Measurements from ENCODE around the gene PPP1R1C. TPM values are rescaled to one million over a fixed set of nuclear protein-coding genes. Genes with fewer than 3 reads are reported as not detected.

The PPP1R1C gene
- total RNA-seq, 4 donors from 2014 or later: not detected

- TF ChIP-seq CTCF (IDR thresholded peaks at IDR 0.05 in 4 of 5, conservative IDR thresholded peaks at IDR 0.05 in 1 of 5) (no peak), POLR2A (IDR thresholded peaks at IDR 0.05) (no peak)
- intact Hi-C loops (cut with DNase I; ENCODE audit: low total_unique reads) (no loop called here), in situ Hi-C loops (cut with MboI; ENCODE audit: low sequenced_read_pairs in 4 of 4) (no loop called here)
- no peaks in the 10 kb centered on the region for H3K27me3 ChIP-seq
- H3K9me3 ChIP-seq: no peaks in the 10 kb centered on the region
- H3K27ac ChIP-seq: no peak overlapping the region
- no peak overlapping the region for H3K4me3 ChIP-seq
- no peak for DNase-seq
- no peak for ATAC-seq
- H3K36me3 ChIP-seq: no peaks in the 10 kb centered on the region
- H3K4me1 ChIP-seq: no peaks in the 10 kb centered on the region
Observed at GRCh38 chr2:182142062-182142461, 156.4 kb downstream of the PPP1R1C start.

DNA sequence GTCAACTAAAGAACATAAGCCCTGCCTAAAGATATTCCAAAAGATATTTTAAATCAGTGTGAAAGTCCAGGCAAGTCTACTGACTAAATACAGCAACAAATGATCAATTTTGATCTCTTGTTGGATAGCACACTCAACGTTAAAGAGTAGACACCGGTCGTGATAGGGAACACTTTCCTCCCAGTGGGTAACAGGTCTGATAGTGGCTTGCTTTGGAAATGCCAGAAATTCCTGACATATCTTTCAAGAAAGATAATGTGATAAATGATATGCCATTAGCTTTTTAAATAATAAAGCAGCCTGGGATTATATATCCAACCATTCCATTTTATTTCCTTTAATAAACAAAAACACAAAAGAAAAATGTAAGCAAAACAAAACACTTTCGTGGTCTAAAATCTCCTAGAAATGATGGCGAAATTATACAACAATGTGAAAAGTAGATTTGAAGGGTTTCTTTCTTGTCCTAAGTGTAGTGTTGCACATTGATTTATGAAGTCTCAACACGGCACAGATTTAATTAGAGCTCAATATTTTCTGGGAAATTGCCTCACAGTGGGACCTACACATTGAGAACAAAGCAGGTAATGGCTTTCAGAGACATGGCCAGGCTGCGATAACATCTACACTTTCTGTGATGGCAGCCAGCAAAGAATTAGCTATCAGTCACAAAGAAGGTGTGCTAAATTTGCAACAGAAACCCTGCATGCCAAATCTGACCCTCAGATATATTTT lies 158.6 kb downstream of the PPP1R1C start:
- Histone ChIP-seq H3K9me3 (no peaks in the 10 kb centered on the region), H3K27ac (no peak overlapping the region), H3K27me3 (no peaks in the 10 kb centered on the region), H3K4me1 (no peaks in the 10 kb centered on the region), H3K4me3 (no peak overlapping the region), H3K36me3 (no peaks in the 10 kb centered on the region)
- DNase-seq: no peak
- in situ Hi-C loops (cut with MboI; ENCODE audit: low sequenced_read_pairs in 4 of 4) (no loop called here), intact Hi-C loops (cut with DNase I; ENCODE audit: low total_unique reads) (no loop called here)
- no peak for ATAC-seq
- TF ChIP-seq POLR2A (IDR thresholded peaks at IDR 0.05) (no peak), CTCF (IDR thresholded peaks at IDR 0.05 in 4 of 5, conservative IDR thresholded peaks at IDR 0.05 in 1 of 5) (no peak)

DNA sequence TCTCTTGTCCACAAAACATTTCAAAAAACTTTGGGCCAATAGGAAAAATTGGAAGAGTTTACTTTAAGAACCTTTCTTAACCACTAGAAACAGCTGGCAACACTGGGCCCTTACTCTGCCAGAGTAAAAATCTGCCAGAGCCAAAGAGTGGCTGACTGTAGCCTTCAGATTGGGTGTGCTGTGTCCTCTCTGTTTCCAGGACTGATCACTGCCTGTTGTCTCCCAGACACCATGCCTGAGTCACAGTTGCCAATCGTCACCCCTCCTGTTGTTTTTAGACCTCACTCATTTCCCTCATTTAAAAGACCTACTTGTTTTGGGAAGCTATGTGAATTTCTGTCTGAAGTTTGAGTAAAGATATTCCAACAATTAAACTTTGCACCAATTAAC lies 159.1 kb downstream of the PPP1R1C start:
- no peak overlapping the region for H3K27ac ChIP-seq
- DNase-seq: peak in 1 of 2 donors; percentile 16
- no peak for TF ChIP-seq POLR2A (IDR thresholded peaks at IDR 0.05)
- no peak for TF ChIP-seq CTCF (IDR thresholded peaks at IDR 0.05 in 4 of 5, conservative IDR thresholded peaks at IDR 0.05 in 1 of 5)
- H3K4me1 ChIP-seq: no peaks in the 10 kb centered on the region
- H3K4me3 ChIP-seq: no peak overlapping the region
- H3K36me3 ChIP-seq: no peaks in the 10 kb centered on the region
- in situ Hi-C loops (cut with MboI; ENCODE audit: low sequenced_read_pairs in 4 of 4): no loop called here
- H3K27me3 ChIP-seq: no peaks in the 10 kb centered on the region
- ATAC-seq: no peak
- no peaks in the 10 kb centered on the region for H3K9me3 ChIP-seq
- intact Hi-C loops (cut with DNase I; ENCODE audit: low total_unique reads): no loop called here

- ATAC-seq (no peak), DNase-seq (no peak)
- Histone ChIP-seq H3K36me3 (no peaks in the 10 kb centered on the region), H3K27ac (no peak overlapping the region), H3K9me3 (no peaks in the 10 kb centered on the region), H3K4me3 (no peak overlapping the region), H3K4me1 (no peaks in the 10 kb centered on the region), H3K27me3 (no peaks in the 10 kb centered on the region)
- intact Hi-C loops (cut with DNase I; ENCODE audit: low total_unique reads) (no loop called here), in situ Hi-C loops (cut with MboI; ENCODE audit: low sequenced_read_pairs in 4 of 4) (no loop called here)
- TF ChIP-seq POLR2A (IDR thresholded peaks at IDR 0.05) (no peak), CTCF (IDR thresholded peaks at IDR 0.05 in 4 of 5, conservative IDR thresholded peaks at IDR 0.05 in 1 of 5) (no peak)
Observed at GRCh38 chr2:182148344-182148743, 162.7 kb downstream of the PPP1R1C start.

DNA sequence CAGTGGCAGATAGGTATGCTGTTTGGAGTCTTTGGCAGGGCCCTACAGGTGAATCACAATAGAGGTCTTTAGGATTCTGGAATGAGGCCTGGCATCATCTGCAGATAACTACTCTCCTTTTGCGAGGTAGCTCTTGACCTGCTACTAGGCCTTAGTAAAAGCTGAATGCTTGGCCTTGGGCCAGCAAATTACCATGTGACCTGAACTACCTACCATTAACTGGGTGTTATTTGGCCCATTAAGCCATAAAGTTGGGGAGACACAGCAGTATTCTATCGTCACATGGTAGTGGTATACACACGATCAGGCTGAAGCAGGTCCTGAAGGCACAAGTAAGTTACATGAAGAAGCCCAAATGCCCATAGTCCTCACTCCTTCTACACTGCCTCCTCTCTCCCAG lies 178.2 kb downstream of the PPP1R1C start:
- no peak for ATAC-seq
- in situ Hi-C loops (cut with MboI; ENCODE audit: low sequenced_read_pairs in 4 of 4): no loop called here

More for the DNA sequence above, 178.2 kb downstream of the PPP1R1C start:
- intact Hi-C loops (cut with DNase I; ENCODE audit: low total_unique reads): no loop called here
- no peak for DNase-seq
- H3K9me3 ChIP-seq: no peaks in the 10 kb centered on the region
- TF ChIP-seq POLR2A (IDR thresholded peaks at IDR 0.05) (no peak), CTCF (IDR thresholded peaks at IDR 0.05 in 4 of 5, conservative IDR thresholded peaks at IDR 0.05 in 1 of 5) (no peak)
- no peaks in the 10 kb centered on the region for H3K36me3 ChIP-seq
- H3K4me3 ChIP-seq: no peak overlapping the region
- no peaks in the 10 kb centered on the region for H3K27me3 ChIP-seq
- H3K4me1 ChIP-seq: peaks cover 0 to 5% of the 10 kb centered on the region in 2 donors
- no peak overlapping the region for H3K27ac ChIP-seq
